Hematopoietic multipotent progenitor cell (in vitro differentiated cells): Measurements from ENCODE around the gene SNRPD3. TPM values are rescaled to one million over a fixed set of nuclear protein-coding genes. Genes with fewer than 3 reads are reported as not detected.
A peak's percentile ranks its signal among the peaks of the same experiment; 100 is the strongest.

Experiments used
- DNase-seq, 3 donors: peaks; one replicate each; pipeline ENCODE4 v3.0.0-alpha.2; 2011 to 2015; ENCODE audit warnings: low read depth in 2 of 3, low spot score in 2 of 3
- total RNA-seq: library from RNA; depleted of rRNA; stranded (reverse); fragments of >200 nt; gene quantifications from one replicate; pipeline ENCODE4 v1.2.3, GENCODE V29; 2012

SNRPD3 gene
- 134 TPM for total RNA-seq

DNA sequence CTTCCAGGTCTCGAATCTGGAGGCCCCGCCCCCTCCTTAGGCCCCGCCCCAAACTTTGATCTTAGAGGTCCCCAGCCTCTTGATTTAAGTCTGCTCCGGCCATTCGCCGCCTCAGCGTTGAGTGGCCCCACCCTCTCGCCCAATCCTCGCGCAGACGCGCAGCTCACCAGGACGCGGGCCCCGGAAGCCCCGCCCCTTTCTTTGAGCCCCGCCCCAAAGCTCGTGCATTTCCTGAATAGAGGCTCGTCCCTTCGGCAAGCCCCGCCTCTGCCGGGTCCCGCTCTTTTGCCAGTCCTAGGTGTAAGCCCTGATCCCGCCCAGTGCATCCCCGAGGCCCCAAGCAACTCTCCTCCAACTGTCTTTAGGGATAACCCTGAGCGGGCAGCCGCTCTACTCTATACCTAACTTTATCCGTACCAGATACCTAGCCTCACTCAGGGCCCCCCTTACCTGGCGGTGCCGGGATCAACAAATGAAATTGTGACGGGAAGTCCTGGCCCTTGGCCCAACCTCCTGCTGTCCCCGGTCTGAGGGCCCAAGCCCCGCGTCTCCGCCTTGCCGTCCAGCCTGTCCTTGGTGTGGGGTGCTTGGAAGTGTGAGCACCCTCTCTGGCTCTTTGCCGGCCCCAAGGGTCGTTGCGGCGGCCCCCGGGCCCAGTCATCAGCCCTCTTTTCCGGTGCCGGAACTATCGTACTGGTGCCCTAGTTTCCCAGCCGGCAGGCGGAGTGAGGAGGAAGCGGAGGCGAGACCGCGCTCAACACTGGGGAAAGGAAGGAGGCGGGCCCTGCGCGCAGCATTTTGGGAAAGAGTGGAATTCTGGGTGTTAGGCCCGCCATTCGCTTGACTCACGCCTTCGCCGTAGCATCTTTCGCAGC lies at the start of gene SNRPD3:
Gene SNRPD3 (plus strand): TSS at position 835 of the 875 bp plus-strand sequence. CDS start 1,676 bp downstream, outside the sequence.
- DNase-seq = peak; percentile 98 to 99 (median 99)

DNA sequence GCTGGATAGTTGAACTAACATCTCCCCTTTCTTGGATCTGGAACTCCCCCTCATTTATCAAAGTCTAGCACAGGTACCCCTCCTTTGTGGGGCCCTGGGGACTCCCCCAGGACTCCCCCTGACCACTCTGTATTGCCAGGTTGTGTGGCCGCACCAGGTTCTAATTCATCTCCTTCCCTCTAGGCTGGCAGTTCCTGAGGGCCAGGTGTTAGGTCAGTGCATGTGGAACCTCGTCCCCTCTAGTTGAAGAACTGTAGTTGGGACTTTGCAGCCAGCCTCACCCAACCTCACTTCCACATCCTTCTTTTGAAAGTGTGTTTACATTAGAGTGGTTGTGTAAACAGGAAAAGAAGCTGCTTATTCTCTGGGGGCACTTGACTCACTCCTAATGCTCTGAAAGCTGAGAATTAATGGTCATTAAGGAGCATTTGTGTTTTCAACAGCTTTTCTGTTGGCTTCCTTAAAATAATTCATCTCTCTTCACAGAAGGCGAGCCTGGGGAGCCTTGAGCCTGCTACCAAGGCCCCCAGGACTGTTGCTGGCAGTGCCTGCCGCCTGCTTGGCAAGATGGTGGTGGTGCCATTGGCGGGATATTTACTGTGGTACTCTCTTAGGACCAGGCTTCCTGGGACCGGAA lies 48.9 kb upstream of the SNRPD3 start:
- DNase-seq = peak in 1 of 3 donors; percentile 21

DNA sequence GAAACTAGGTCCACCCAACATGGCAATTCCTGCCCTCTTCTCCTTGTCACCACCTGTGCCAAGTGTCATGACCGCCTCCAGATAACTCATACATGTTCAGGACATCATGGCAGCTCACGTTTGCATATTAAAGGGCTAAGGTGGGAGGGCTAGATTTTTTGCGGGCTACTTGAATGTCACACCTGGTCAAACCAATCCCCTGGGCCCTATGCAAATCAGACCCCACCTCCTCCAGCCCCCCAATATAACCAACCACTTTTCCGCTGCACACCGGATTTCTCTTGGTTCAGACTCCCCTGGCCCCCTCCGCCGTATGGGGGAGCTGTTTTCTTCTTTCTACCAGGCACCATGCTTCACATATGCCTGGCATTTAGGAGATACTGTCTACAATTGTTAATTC lies 48.1 kb upstream of the SNRPD3 start:
- no peak for DNase-seq

DNA sequence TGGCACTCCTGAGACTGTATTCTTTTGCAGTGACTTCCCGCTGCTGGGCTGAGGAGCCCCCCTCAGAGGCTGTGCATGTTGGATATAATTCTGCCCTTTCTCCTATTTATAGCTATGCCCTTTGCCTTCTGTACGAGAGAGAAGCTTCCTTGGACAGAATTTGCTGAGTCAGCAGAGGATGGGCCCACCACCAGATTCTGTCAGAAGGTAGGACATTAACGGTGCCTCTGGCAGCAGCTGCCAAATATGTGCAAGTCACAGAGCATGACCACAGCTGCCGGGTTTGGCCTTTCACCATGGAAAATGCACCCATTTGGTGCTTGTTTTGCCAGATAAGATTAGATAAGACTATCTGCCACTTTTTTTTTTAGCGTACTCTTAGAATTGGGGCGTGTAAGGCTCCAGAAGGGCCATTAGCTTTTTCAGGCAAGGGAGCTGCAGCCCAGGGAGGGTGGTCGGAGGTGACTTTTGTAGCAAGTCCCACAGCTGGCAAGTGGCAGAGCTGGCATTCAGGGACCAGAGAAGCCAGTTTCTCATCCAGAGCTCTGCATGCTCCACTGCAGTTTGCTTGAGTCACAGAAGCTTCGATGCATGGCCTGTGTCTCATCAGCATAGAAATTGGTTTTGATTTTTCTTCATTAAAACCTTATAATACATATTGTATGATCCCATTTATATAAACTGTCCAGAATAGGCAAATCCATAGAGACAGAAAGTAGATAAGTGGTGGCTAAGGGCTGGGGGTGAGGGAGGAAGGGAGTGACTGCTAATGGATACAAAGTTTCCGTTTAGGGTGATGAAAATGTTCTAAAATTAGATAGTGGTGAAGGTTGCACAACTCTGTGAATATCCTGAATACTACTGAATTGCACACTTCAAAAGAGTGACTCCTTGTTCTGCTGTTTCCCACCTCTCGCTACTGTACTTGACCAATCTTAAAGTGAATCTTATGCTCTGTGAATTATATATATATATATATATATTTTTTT lies 44.9 kb upstream of the SNRPD3 start:
- peak in 2 of 3 donors; percentile 71 to 89 for DNase-seq

DNA sequence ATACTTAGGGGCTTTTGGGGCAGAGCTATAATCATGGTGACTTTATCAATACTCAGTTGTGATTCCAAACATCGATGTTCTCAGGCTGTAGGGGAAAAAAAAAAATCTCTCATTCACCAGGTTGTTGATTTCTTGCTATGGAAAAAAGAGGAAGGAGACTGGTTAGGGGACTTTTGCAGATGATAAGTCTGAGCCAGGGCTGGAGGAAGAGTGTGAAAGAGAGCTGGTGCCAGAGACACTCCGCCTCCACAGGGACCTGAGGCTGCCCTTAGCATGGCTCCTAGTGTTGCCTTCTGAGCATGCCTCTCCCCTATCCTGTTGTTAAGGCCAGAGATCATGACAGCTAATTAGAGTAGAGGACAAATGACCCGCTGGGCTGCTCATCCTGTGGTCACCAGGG lies 43.8 kb upstream of the SNRPD3 start:
- DNase-seq = peak in 2 of 3 donors; percentile 69 to 73

DNA sequence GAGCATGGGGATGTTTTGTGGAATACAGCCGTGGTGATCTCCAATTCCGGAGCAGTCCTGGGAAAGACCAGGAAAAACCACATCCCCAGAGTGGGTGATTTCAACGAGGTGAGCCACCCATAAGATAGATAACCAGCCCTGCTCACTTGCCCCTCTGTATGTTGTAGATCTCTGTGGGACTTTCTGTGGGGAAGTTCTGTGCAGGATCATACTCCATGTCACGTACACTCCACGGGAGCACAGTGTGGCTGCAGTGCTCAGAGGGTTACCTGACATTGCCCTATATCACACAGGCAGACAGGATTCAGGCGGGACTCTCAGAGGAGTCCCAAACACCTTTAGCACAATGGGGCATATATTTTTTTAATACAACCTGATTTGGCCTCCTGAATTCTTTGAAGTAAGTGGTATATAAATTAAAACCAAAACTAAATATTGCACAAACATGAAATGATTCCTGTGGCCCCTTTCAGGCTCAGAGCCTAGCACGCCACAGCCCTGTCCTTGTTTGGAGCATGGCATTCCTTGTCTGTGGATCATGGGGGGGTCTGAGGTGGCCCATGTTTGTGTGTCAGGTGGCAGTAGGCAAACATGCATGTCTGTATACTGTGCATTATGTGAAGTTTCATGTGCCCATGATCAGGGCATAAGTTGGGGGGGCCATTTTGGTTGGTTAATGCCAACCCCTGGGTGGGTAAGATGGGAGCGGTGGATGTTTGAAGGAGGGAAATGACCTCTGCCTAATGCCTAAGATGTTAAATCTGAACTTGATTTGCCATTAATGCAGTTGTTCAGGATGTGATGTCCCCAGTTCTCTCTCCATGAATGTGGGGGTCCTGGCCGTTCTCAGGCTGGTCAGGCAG lies 42.2 kb upstream of the SNRPD3 start:
- DNase-seq = no peak

DNA sequence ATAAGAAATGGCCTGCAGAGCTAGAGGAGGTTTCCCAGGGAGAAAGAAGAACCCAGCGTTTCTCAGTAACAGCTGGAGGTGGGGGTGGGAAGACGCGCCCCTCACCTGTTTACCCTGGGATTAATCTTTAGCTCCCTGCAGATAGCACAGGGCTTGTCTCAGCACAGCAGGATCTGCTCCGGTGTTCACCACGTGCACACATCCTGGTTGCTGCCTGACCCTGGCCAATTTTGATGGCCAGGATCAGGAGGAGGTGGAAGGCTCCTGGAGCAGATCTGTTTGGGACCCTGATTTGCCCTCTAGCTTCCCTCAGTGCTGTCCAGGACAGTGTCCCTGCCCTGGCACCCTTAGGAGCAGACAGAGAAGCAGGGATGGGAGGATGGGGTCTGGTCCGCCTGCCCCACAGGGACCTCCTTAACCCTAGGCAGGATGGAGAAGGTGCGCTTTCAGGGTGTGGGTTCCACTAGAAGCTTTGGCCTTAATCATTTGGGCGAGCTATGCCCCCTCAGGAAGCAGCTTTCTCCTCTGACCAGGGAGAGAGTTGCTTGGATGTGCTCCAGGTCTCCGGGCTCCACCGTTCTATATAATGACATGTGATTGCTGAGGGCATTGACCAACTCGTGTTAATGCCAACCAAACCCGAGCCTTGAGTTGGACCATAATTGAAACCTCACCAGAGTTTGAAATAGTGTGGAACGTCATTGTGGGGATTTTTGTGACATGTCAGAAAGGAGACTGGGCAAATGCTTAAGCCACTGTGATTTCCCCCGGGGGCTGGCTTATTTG lies 41.4 kb upstream of the SNRPD3 start:
- no peak for DNase-seq

DNA sequence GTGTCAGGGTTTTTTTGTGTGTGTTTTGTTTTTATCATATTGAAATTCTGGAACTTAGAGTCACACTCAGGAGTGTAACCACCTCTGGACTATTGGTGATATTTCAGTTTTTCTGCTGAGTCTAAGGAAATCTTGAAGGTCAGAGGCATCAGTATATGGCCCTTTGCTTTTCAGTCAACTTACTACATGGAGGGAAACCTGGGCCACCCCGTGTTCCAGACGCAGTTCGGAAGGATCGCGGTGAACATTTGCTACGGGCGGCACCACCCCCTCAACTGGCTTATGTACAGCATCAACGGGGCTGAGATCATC lies 40.8 kb upstream of the SNRPD3 start:
- no peak for DNase-seq

DNA sequence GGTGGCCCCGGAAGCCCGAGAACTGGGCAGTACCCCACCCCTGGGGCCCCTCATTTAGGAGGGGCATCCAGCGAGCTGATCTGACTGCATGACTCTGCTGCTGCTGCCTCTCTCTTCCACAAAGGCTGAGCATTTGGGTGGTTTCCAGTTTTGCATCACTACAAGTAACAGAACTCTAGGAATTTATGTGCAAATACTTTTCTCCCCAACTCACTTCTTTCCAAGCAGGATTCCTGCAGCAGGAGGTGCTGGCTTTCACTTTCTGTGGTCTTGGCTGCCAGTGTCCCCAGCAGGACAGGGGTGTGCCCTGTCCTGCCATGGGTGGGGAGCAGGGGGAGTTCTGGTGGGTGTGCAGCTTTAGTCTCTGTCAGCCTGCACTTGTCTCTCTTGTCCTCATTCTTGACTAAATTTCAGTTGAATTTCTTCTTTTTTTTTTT lies 39.5 kb upstream of the SNRPD3 start:
- peak in 2 of 3 donors; percentile 61 to 69 for DNase-seq

DNA sequence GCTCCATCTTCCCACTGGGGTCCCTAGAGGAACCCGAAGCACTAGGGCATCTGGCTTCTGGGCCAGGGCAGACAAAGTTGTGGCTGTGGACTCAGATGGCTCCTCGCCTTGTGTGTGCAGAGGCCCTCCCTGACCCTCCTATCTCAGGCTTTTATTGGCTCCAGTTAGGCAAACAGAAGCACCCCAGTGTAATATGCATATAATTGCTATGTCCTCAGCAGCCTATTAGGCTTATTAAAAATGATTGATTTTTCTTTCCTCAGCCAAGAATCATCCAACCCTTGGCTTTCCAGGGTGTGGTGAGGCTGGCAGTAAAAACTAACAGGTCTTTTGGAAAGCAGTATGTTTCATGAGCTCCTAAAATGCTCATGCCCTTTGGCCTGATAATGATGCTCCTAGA lies 38.4 kb upstream of the SNRPD3 start:
- DNase-seq = no peak

DNA sequence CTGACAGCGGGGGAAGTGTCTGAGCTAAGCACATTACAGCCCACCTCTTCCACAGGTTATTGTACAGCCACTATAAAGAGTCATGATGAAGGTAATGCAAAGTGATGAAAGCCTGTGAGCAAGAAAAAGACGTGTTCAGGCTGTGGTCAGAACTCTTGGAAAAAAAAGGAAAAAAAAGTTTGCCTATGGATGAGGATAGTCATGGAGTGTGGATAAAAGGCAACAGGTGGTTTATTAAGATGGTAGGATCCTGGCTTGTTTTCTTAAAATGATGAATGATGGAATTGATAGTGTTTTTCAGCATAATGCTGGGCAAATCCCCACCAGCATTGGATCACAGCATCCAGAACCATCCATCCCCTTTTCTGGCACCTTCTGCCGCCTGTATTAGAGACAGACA lies 37.6 kb upstream of the SNRPD3 start:
- no peak for DNase-seq

DNA sequence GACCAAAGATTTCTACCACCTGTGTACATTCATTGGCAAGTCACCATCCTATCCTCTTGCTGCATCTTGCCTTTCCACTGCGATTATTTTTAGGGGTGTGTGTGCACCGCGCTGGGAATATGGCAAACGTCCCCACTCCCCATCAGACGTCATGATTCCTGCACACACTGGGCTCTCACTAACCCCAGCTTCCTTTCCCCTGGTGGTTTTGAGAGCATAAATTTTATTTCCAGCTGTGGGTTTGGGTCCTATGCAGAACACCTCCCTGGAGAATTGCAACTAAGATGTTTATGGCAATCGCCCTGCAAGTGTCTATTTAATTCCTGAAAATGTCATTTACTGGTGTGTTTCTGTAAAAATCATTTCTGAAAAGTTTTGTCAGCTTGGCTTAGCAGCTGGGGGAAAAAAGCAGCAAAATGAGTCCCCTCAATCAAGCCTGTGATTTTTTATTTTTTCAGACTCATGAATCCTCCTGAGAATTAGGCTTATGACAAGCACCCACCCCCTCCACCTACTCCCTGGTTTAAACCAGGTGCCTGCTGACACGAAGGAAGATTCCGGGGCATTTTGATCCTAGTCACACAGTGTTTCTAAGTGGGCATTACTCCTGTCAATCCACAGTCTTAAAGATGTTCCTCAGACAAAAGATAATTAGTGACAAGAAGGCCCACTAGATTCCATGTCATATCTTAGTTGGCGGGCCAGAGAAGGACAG lies 36.9 kb upstream of the SNRPD3 start:
- peak in 1 of 3 donors; percentile 36 for DNase-seq

DNA sequence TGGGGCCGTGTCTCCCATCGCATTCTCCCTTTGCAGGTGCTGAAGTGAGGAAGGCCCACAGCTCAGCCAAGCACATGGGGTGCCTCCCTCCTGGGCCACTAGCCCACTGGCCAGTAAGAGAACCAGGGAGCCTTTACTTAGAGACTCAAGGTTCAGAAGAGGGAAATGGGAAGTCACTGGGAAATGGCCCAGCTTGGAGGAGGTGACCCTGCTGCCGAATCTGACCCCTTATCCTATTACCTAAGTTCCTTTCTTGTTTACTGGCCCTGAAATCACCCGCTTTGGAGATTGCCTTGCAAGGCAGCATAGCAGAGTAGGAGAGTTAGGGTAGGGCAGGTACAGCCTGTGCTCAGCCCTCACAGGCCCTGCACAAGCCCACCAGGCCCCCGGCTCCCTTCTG lies 36.3 kb upstream of the SNRPD3 start:
- DNase-seq = no peak

DNA sequence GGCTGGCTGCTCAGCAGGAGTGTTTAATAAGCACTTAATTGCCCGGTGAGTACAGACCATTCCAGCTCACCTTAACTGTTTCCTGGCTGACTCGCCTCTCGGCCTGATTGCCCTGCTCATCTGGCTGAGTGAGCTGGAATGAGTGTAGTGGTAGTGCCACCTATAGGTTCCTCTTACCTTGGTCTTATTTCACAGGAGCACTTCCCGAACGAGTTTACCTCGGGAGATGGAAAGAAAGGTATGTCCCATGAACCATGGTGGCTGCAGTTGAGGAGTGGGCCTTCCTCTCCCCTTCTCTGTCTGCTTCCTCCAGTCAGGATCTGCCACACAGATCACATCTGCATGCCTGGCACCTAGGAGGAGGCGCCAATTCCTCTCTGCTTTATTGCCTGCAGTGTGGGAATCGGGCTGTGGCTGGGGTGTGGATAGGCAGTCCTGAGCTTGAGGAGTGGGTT lies 34.0 kb upstream of the SNRPD3 start:
- peak in 1 of 3 donors; percentile 72 for DNase-seq

DNA sequence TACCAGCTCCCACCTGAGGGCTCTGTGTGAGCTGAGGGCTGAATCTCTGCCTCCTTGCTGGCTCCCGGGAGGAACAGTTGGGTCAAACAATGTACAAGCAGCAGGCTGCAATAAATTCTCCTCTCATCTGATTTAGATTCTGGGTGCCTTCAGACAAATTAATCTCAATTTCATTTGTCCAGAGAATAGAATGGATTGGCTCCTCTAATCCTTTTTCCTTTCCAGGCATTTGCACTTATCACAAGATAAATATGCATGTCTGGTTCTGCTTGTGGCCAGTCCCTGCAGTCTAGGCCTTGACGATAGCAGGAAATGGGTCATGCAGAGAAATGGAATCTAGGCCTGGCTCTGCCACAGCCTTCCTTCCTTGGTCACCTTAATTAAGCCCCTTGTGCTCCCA lies 31.9 kb upstream of the SNRPD3 start:
- DNase-seq = no peak

DNA sequence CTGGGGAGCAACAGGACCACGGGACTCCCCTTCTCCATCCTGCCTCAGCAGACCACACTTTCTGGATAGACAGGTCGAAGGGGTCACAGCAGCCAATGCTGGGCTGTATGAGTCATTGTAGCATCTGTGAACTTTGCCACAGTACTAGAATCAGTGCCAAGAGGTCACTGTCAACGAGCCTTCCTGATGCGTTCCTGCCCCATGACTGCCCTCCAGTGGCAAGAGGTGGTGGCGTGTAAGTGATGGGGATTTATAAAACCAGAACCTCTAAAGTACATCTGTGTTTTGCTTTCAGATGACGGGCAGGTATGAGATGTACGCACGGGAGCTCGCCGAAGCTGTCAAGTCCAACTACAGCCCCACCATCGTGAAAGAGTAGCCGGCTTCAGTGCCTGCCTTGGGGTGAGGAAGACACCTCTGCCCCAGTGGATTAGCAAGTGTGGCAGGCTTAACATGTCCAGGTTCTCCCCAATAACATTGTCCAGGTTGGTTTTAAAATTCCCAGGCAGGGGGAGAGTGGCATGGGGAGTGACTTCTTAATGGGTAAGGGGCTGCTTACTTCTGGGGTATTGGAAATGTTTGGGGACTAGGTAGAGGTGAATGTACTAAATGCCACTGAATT lies 30.3 kb upstream of the SNRPD3 start:
- peak; percentile 47 to 87 (median 81) for DNase-seq

DNA sequence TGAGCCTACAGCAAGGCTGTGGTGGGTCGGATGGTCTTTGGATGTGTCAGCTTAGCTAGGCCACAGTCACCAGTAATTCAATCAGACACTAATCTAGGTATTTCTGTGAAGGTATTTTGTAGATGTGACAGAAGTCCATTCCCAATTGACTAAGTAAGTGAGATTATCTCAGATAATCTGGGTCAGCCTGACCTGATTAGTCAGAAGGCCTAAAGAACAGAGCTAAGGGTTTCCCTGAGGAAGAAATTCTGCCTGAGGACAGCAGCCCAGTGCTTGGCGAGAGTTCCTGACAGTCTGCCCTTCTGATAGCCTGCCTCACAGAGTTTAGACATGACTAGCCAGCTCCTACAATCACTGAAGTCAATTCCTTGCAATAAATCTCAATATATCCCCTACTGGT lies 29.6 kb upstream of the SNRPD3 start:
- no peak for DNase-seq

DNA sequence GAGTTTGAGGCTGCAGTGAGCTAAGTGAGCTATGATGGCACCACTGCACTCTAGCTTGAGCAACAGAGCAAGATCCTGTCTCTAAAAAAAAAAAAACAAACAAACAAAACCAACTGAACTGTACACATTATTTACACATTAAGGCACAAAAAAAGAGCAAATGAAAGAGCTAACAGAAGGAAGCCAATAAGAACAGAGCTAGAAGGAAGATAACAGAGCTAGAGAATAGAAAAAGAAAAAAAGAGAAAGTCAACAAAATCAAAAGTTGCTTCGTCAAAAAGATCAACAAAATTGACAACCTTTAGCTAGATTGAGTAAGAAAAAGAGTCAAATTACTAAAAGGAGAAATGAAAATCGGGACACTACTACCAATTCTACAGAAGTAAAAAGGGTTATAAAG lies 25.9 kb upstream of the SNRPD3 start:
- no peak for DNase-seq
